GM12878 (cell line): ENCODE data around the gene NBEA.

ENCODE experiments used
- TARDBP ChIP-seq: IDR thresholded peaks from 2 replicates; pipeline ENCODE4 v1.6.1; 2016; ENCODE audit warnings: borderline replicate concordance
- TBL1XR1 ChIP-seq: IDR thresholded peaks from 2 replicates; pipeline ENCODE4 v1.6.1; 2012; ENCODE audit warnings: low read depth, low read length, improper control_type of control experiment
- ZBTB4 ChIP-seq: fragments of 450-650 bp; formaldehyde crosslinking; IDR thresholded peaks from 2 replicates; pipeline ENCODE4 v1.4.0; 2022; ENCODE audit warnings: mild to moderate bottlenecking, moderate library complexity

DNA sequence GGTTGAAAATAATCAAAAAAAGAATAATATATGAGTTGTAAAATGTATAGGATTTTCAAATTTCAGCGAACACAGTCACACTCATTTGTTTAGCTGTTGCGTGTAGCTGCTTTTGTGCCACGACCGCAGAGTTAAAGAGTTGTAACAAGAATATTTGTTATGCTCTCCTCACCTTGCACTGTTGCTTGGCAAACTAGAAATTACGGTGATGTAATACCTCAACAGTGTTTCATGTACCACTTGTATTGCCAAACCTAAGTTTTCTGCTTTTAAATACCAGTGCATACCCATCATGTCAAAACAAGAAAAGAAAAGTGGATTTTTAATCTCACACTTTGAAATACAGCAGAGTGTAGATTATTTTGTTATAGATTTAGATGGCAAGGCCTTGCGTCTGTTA lies 201.1 kb downstream of the NBEA start:
- TF ChIP-seq TARDBP = no peak
- no peak for TF ChIP-seq ZBTB4
- TF ChIP-seq TBL1XR1 = no peak
